H9 (cell line): ENCODE measurements around the gene C1orf159. TPM values are rescaled to one million over a fixed set of nuclear protein-coding genes. Genes with fewer than 3 reads are reported as not detected.

Experiments used
- DNase-seq: peaks from one replicate; pipeline ENCODE4 v3.0.0-alpha.2; 2017
- H2AFZ ChIP-seq: one replicate; pipeline ENCODE4 v1.6.1; 2013; ENCODE audit warnings: mild to moderate bottlenecking, low read length, control low read depth, moderate library complexity
- H2AK5ac ChIP-seq: 2 replicates; pipeline ENCODE4 v1.6.1; 2013; ENCODE audit warnings: low read length, control low read depth, mixed read lengths; ENCODE audit not compliant: insufficient read length
- H2BK120ac ChIP-seq: one replicate; pipeline ENCODE4 v1.6.1; 2013; ENCODE audit warnings: low read depth, mild to moderate bottlenecking, low read length, control low read depth, inconsistent platforms; ENCODE audit not compliant: poor library complexity, severe bottlenecking
- H2BK12ac ChIP-seq: 2 replicates; pipeline ENCODE4 v1.6.1; 2013; ENCODE audit warnings: low read length, control low read depth, mixed read lengths, low read depth; ENCODE audit not compliant: insufficient read length
- H2BK15ac ChIP-seq: 2 replicates; pipeline ENCODE4 v1.6.1; 2013; ENCODE audit warnings: low read depth, low read length, control low read depth
- H2BK20ac ChIP-seq: one replicate; pipeline ENCODE4 v1.6.1; 2013; ENCODE audit warnings: low read depth, mild to moderate bottlenecking, low read length, control low read depth, inconsistent platforms; ENCODE audit not compliant: poor library complexity, severe bottlenecking
- H2BK5ac ChIP-seq: 2 replicates; pipeline ENCODE4 v1.6.1; 2013; ENCODE audit warnings: low read length, control low read depth, mixed read lengths; ENCODE audit not compliant: insufficient read length
- H3K14ac ChIP-seq: 2 replicates; pipeline ENCODE4 v1.6.1; 2013; ENCODE audit warnings: low read length, control low read depth; ENCODE audit not compliant: insufficient read depth
- H3K18ac ChIP-seq: 2 replicates; pipeline ENCODE4 v1.6.1; 2013; ENCODE audit warnings: low read depth, mild to moderate bottlenecking, mixed read lengths, low read length, control low read depth; ENCODE audit not compliant: insufficient read length
- H3K23ac ChIP-seq: 2 replicates; pipeline ENCODE4 v1.6.1; 2013; ENCODE audit warnings: low read length, control low read depth, mixed read lengths, low read depth; ENCODE audit not compliant: insufficient read length
- H3K23me2 ChIP-seq: 2 replicates; pipeline ENCODE4 v1.6.1; 2013; ENCODE audit warnings: low read depth, mild to moderate bottlenecking, mixed read lengths, low read length, control low read depth; ENCODE audit not compliant: insufficient read length, poor library complexity, severe bottlenecking
- H3K27ac ChIP-seq: 2 replicates; pipeline ENCODE4 v1.5.1; 2013; ENCODE audit warnings: low read length, control low read depth, mixed read lengths, low read depth; ENCODE audit not compliant: insufficient read length
- H3K27me3 ChIP-seq: 2 replicates; pipeline ENCODE4 v1.6.1; 2013; ENCODE audit warnings: low read length, control low read depth, inconsistent platforms; ENCODE audit not compliant: insufficient read depth
- H3K4ac ChIP-seq: 2 replicates; pipeline ENCODE4 v1.6.1; 2013; ENCODE audit warnings: low read depth, mild to moderate bottlenecking, control low read depth, inconsistent platforms, low read length, moderate library complexity
- H3K4me1 ChIP-seq: 2 replicates; pipeline ENCODE4 v1.6.1; 2013; ENCODE audit warnings: low read length, control low read depth, inconsistent platforms; ENCODE audit not compliant: insufficient read depth
- H3K4me2 ChIP-seq: 2 replicates; pipeline ENCODE4 v1.6.1; 2013; ENCODE audit warnings: low read length, control low read depth, mixed read lengths; ENCODE audit not compliant: insufficient read length, insufficient read depth
- H3K56ac ChIP-seq: 2 replicates; pipeline ENCODE4 v1.6.1; 2013; ENCODE audit warnings: low read depth, mild to moderate bottlenecking, mixed read lengths, low read length, control low read depth; ENCODE audit not compliant: insufficient read length
- H3K79me1 ChIP-seq: 2 replicates; pipeline ENCODE4 v1.6.1; 2013; ENCODE audit warnings: low read depth, mild to moderate bottlenecking, moderate library complexity, low read length, control low read depth, inconsistent platforms; ENCODE audit not compliant: insufficient read depth, poor library complexity, severe bottlenecking
- H3K79me2 ChIP-seq: 2 replicates; pipeline ENCODE4 v1.6.1; 2013; ENCODE audit warnings: low read length, control low read depth, inconsistent platforms; ENCODE audit not compliant: insufficient read depth
- H3K9ac ChIP-seq: 2 replicates; pipeline ENCODE4 v1.6.1; 2013; ENCODE audit warnings: low read length, control low read depth, mixed read lengths; ENCODE audit not compliant: insufficient read length; ENCODE audit errors: extremely low read depth
- H3K9me3 ChIP-seq: one replicate; pipeline ENCODE4 v1.6.1; 2013; ENCODE audit warnings: low read depth, low read length, inconsistent platforms; ENCODE audit not compliant: control insufficient read depth
- H3T11ph ChIP-seq: one replicate; pipeline ENCODE4 v1.6.1; 2013; ENCODE audit warnings: mild to moderate bottlenecking, low read length, control low read depth, inconsistent platforms
- H4K20me1 ChIP-seq: one replicate; pipeline ENCODE4 v1.6.1; 2013; ENCODE audit not compliant: control insufficient read depth, insufficient read length, insufficient read depth
- H4K5ac ChIP-seq: 2 replicates; pipeline ENCODE4 v1.6.1; 2013; ENCODE audit warnings: low read depth, mild to moderate bottlenecking, mixed read lengths, low read length, control low read depth; ENCODE audit not compliant: insufficient read length
- H4K8ac ChIP-seq: replicated peaks from 2 replicates; pipeline ENCODE4 v1.6.1; 2013; ENCODE audit warnings: low read length, control low read depth, mixed read lengths, low read depth; ENCODE audit not compliant: insufficient read length
- H4K91ac ChIP-seq: 2 replicates; pipeline ENCODE4 v1.6.1; 2013; ENCODE audit warnings: low read depth, mild to moderate bottlenecking, moderate library complexity, mixed read lengths, low read length, control low read depth; ENCODE audit not compliant: insufficient read length
- H3K27ac Mint-ChIP-seq, 3 experiments: 2 replicates in 2 of 3; 3 replicates in 1 of 3; pipeline ENCODE4 v1.8.0; 2020 to 2021; ENCODE audit warnings: mixed read lengths in 3 of 3, mild to moderate bottlenecking in 1 of 3, moderate library complexity in 1 of 3
- H3K27me3 Mint-ChIP-seq: 2 replicates; pipeline ENCODE4 v1.8.0; 2021; ENCODE audit warnings: low read depth, mild to moderate bottlenecking, moderate library complexity, mixed read lengths
- H3K36me3 Mint-ChIP-seq, 3 experiments: 2 replicates in 2 of 3; 3 replicates in 1 of 3; pipeline ENCODE4 v1.8.0; 2020 to 2021; ENCODE audit warnings: low read depth in 3 of 3, mixed read lengths in 3 of 3; ENCODE audit not compliant: insufficient read depth in 1 of 3
- H3K4me1 Mint-ChIP-seq, 2 experiments: 2 replicates each; pipeline ENCODE4 v1.8.0; 2020; ENCODE audit warnings: mixed read lengths in 2 of 2
- H3K4me3 Mint-ChIP-seq, 2 experiments: 2 replicates in 1 of 2; 3 replicates in 1 of 2; pipeline ENCODE4 v1.8.0; 2020 to 2021; ENCODE audit warnings: mild to moderate bottlenecking in 2 of 2, mixed read lengths in 2 of 2, moderate library complexity in 1 of 2
- H3K9me3 Mint-ChIP-seq, 2 experiments: 2 replicates in 1 of 2; 3 replicates in 1 of 2; pipeline ENCODE4 v1.8.0; 2020; ENCODE audit warnings: mild to moderate bottlenecking in 2 of 2, mixed read lengths in 2 of 2, moderate library complexity in 1 of 2
- CTCF ChIP-seq: fragments of 200-600 bp; sonication (generic); conservative IDR thresholded peaks from 3 replicates; pipeline ENCODE4 v1.8.0; 2021; ENCODE audit warnings: antibody characterized with exemption, mild to moderate bottlenecking
- WGBS: extraction: QIAGEN DNeasy Blood & Tissue Kit; methylation state at CpG from one replicate; pipeline ENCODE4 v1.1.7; 2013; ENCODE audit warnings: missing lambda C conversion rate, low lambda C conversion rate, mixed read lengths; ENCODE audit not compliant: insufficient read length; ENCODE audit errors: extremely low coverage; 5-methylcytosine and 5-hydroxymethylcytosine counted together
- total RNA-seq: library from RNA; stranded (reverse); gene quantifications from 2 replicates; pipeline ENCODE4 v1.2.1, GENCODE V29; 2021

The C1orf159 gene
- total RNA-seq, 1 experiment from 2014 or later: 12.3 TPM

- no peak overlapping the region for H3K4me3 Mint-ChIP-seq
- Histone ChIP-seq H3K14ac (no peak overlapping the region), H3K23ac (no peak overlapping the region), H2BK120ac (no peak overlapping the region), H2AK5ac (no peak overlapping the region), H3K79me1 (no peaks in the 10 kb centered on the region), H4K91ac (no peak overlapping the region), H2BK15ac (no peak overlapping the region), H4K8ac (no peak overlapping the region), H3K9me3 (no peaks in the 10 kb centered on the region), H3K27ac (no peak overlapping the region), H2BK12ac (no peak overlapping the region), H4K20me1 (peaks cover 3% of the 10 kb centered on the region), H3K4me1 (no peaks in the 10 kb centered on the region), H2BK20ac (no peak overlapping the region), H3T11ph (no peak overlapping the region), H3K79me2 (no peaks in the 10 kb centered on the region; the same call in 1 of the 2 replicates), H3K27me3 (no peaks in the 10 kb centered on the region; the same call in 1 of the 2 replicates), H2AFZ (no peak overlapping the region), H3K56ac (no peak overlapping the region), H2BK5ac (no peak overlapping the region), H4K5ac (no peak overlapping the region), H3K4ac (no peak overlapping the region), H3K4me2 (no peak overlapping the region), H3K18ac (no peak overlapping the region), H3K23me2 (no peaks in the 10 kb centered on the region), H3K9ac (no peak overlapping the region)
- no peaks in the 10 kb centered on the region; a peak in 1 of 4 replicates for H3K4me1 Mint-ChIP-seq
- no peaks in the 10 kb centered on the region; the same call in 1 of the 2 replicates for H3K27me3 Mint-ChIP-seq
- no peak overlapping the region for H3K27ac Mint-ChIP-seq
- no peak for DNase-seq
- H3K36me3 Mint-ChIP-seq: peaks cover 13 to 56% (median 50%) of the 10 kb centered on the region in 3 experiments
- H3K9me3 Mint-ChIP-seq: no peaks in the 10 kb centered on the region; a peak in 1 of 5 replicates
- no CpG with 5 or more reads among the region's 19 CpGs for WGBS
- no peak for TF ChIP-seq CTCF
Observed at GRCh38 chr1:1047407-1047806, 68.5 kb downstream of the C1orf159 start.
